HG02798 (cell line): Measurements from ENCODE around the gene GRB7.

Experiments used
- ATAC-seq: cut with Tn5 transposase; IDR thresholded peaks from one replicate; pipeline ENCODE4 v1.9.1; 2021; ENCODE audit warnings: mild to moderate bottlenecking; ENCODE audit not compliant: unreplicated experiment, poor library complexity

Gene GRB7

GRCh38 chr17:39765766-39766165 is 28.0 kb downstream of the GRB7 start:
- no peak for ATAC-seq

- ATAC-seq, result peak; percentile 35
Observed at GRCh38 chr17:39767147-39767546, 29.4 kb downstream of the GRB7 start.

- peak; percentile 56 for ATAC-seq
Observed at GRCh38 chr17:39769974-39770587, 32.3 kb downstream of the GRB7 start.

GRCh38 chr17:39772415-39772814 is 34.7 kb downstream of the GRB7 start:
- no peak for ATAC-seq

- no peak for ATAC-seq
Observed at GRCh38 chr17:39772987-39773934, 35.5 kb downstream of the GRB7 start.

- no peak for ATAC-seq
Observed at GRCh38 chr17:39774047-39774446, 36.3 kb downstream of the GRB7 start.

GRCh38 chr17:39775031-39775430 is 37.3 kb downstream of the GRB7 start:
- no peak for ATAC-seq

GRCh38 chr17:39776252-39776651 is 38.5 kb downstream of the GRB7 start:
- no peak for ATAC-seq

- peak; percentile 64 for ATAC-seq
Observed at GRCh38 chr17:39777534-39778365, 40.0 kb downstream of the GRB7 start.

- no peak for ATAC-seq
Observed at GRCh38 chr17:39781031-39781860, 43.5 kb downstream of the GRB7 start.

- no peak for ATAC-seq
Observed at GRCh38 chr17:39781861-39782213, 44.1 kb downstream of the GRB7 start.

- no peak for ATAC-seq
Observed at GRCh38 chr17:39782481-39782880, 44.7 kb downstream of the GRB7 start.

GRCh38 chr17:39782980-39783379 is 45.2 kb downstream of the GRB7 start:
- ATAC-seq, result no peak

- ATAC-seq, result no peak
Observed at GRCh38 chr17:39787041-39787440, 49.3 kb downstream of the GRB7 start.

GRCh38 chr17:39787743-39788484 is 50.2 kb downstream of the GRB7 start:
- no peak for ATAC-seq

GRCh38 chr17:39791111-39791992 is 53.6 kb downstream of the GRB7 start:
- no peak for ATAC-seq

GRCh38 chr17:39792526-39793221 is 54.9 kb downstream of the GRB7 start:
- ATAC-seq, result no peak
